Measurements from ENCODE around the gene LHX4. TPM values are rescaled to one million over a fixed set of nuclear protein-coding genes. Genes with fewer than 3 reads are reported as not detected.

Gene LHX4
- total RNA-seq, 5 donors from 2014 or later (not counting 1 experiment from before 2014, with no cell fraction given): 0.03 TPM; not detected in 3

- Histone ChIP-seq H3K36me3 (ENCODE audit: control insufficient read depth in 2 of 2, extremely low read depth in 1 of 2, insufficient read depth in 1 of 2, low read length in 1 of 2) (peaks cover 25 to 34% of the 10 kb centered on the region in 2 donors), H3K4me3 (ENCODE audit: control insufficient read depth in 1 of 2, extremely low read depth in 1 of 2, low read length in 1 of 2) (no peak overlapping the region), H3K4me1 (ENCODE audit: control insufficient read depth in 1 of 2, extremely low read depth in 1 of 2, insufficient read depth in 2 of 2, low read length in 2 of 2) (peaks cover 0 to 6% of the 10 kb centered on the region in 2 experiments), H3K27ac (ENCODE audit: low read length) (no peak overlapping the region), H3K9me3 (no peaks in the 10 kb centered on the region), H3K27me3 (replicated peaks in 1 of 2; ENCODE audit: control insufficient read depth in 2 of 2, extremely low read depth in 1 of 2, insufficient read depth in 2 of 2, low read length in 1 of 2) (no peaks in the 10 kb centered on the region)
- DNase-seq: no peak
- CTCF ChIA-PET: interaction anchor here in 1 of 2 donors (1.1 kb wide), 1 partner anchor 10 kb away, joined by 3 read pairs; no protein-coding TSS in a partner anchor
- no peak for ATAC-seq (replicated peaks in 1 of 4)
- H3K27ac Mint-ChIP-seq: no peak overlapping the region
- no peaks in the 10 kb centered on the region for H3K9me3 Mint-ChIP-seq
- POLR2A ChIA-PET: no interaction called here
- H3K4me3 Mint-ChIP-seq: no peak overlapping the region
- H3K27me3 Mint-ChIP-seq: no peaks in the 10 kb centered on the region
- H3K36me3 Mint-ChIP-seq: peaks cover 54% of the 10 kb centered on the region
- peaks cover 0 to 3% (median 0%) of the 10 kb centered on the region in 3 donors for H3K4me1 Mint-ChIP-seq
- WGBS (ENCODE audit: insufficient coverage): 97% methylated on average over 3 of the region's 5 CpGs
These were observed 44.8 kb upstream of the LHX4 start for GRCh38 chr1:180185281-180185680.

GRCh38 chr1:180185971-180186645 is 44.0 kb upstream of the LHX4 start:
- POLR2A ChIA-PET: no interaction called here
- Mint-ChIP-seq H3K4me3 (no peak overlapping the region), H3K27me3 (no peaks in the 10 kb centered on the region), H3K4me1 (peaks cover 0 to 6% (median 0%) of the 10 kb centered on the region in 3 donors), H3K27ac (no peak overlapping the region), H3K36me3 (peaks cover 59% of the 10 kb centered on the region), H3K9me3 (no peaks in the 10 kb centered on the region)
- DNase-seq: no peak
- H3K36me3 ChIP-seq (ENCODE audit: control insufficient read depth in 2 of 2, extremely low read depth in 1 of 2, insufficient read depth in 1 of 2, low read length in 1 of 2): peaks cover 27 to 39% of the 10 kb centered on the region in 2 donors
- 93% methylated on average over 8 of the region's 9 CpGs for WGBS (ENCODE audit: insufficient coverage)
- peaks cover 0 to 15% of the 10 kb centered on the region in 2 experiments for H3K4me1 ChIP-seq (ENCODE audit: control insufficient read depth in 1 of 2, extremely low read depth in 1 of 2, insufficient read depth in 2 of 2, low read length in 2 of 2)
- ATAC-seq (replicated peaks in 1 of 4): no peak
- H3K9me3 ChIP-seq: no peaks in the 10 kb centered on the region
- H3K27me3 ChIP-seq (replicated peaks in 1 of 2; ENCODE audit: control insufficient read depth in 2 of 2, extremely low read depth in 1 of 2, insufficient read depth in 2 of 2, low read length in 1 of 2): no peaks in the 10 kb centered on the region
- CTCF ChIA-PET: interaction anchor here in 1 of 2 donors (1.1 kb wide), 1 partner anchor 10 kb away, joined by 3 read pairs; no protein-coding TSS in a partner anchor
- no peak overlapping the region for H3K27ac ChIP-seq (ENCODE audit: low read length)
- no peak overlapping the region for H3K4me3 ChIP-seq (ENCODE audit: control insufficient read depth in 1 of 2, extremely low read depth in 1 of 2, low read length in 1 of 2)

- no peaks in the 10 kb centered on the region for H3K27me3 ChIP-seq (replicated peaks in 1 of 2; ENCODE audit: control insufficient read depth in 2 of 2, extremely low read depth in 1 of 2, insufficient read depth in 2 of 2, low read length in 1 of 2)
- H3K4me3 Mint-ChIP-seq: no peak overlapping the region
- no peak for DNase-seq
- H3K9me3 ChIP-seq: no peaks in the 10 kb centered on the region
- H3K36me3 ChIP-seq (ENCODE audit: control insufficient read depth in 2 of 2, extremely low read depth in 1 of 2, insufficient read depth in 1 of 2, low read length in 1 of 2): peaks cover 29 to 39% of the 10 kb centered on the region in 2 donors
- ChIA-PET POLR2A (interaction anchor here in 1 of 2 donors (0.6 kb wide), 1 partner anchor 352 kb away, joined by 3 read pairs; no protein-coding TSS in a partner anchor), CTCF (no interaction called here)
- no peak for ATAC-seq (replicated peaks in 1 of 4)
- H3K4me1 ChIP-seq (ENCODE audit: control insufficient read depth in 1 of 2, extremely low read depth in 1 of 2, insufficient read depth in 2 of 2, low read length in 2 of 2): peaks cover 0 to 22% of the 10 kb centered on the region in 2 experiments
- peaks cover 64% of the 10 kb centered on the region for H3K36me3 Mint-ChIP-seq
- no peaks in the 10 kb centered on the region for H3K27me3 Mint-ChIP-seq
- no peak overlapping the region for H3K27ac Mint-ChIP-seq
- no peak overlapping the region for H3K4me3 ChIP-seq (ENCODE audit: control insufficient read depth in 1 of 2, extremely low read depth in 1 of 2, low read length in 1 of 2)
- WGBS (ENCODE audit: insufficient coverage): 87% methylated on average over 7 of the region's 8 CpGs
- peaks cover 0 to 13% (median 2%) of the 10 kb centered on the region in 3 donors for H3K4me1 Mint-ChIP-seq
- H3K27ac ChIP-seq (ENCODE audit: low read length): no peak overlapping the region
- H3K9me3 Mint-ChIP-seq: no peaks in the 10 kb centered on the region
These were observed 43.2 kb upstream of the LHX4 start for GRCh38 chr1:180186831-180187230.

GRCh38 chr1:180187626-180188025 is 42.4 kb upstream of the LHX4 start:
- Mint-ChIP-seq H3K36me3 (peaks cover 62% of the 10 kb centered on the region), H3K9me3 (no peaks in the 10 kb centered on the region), H3K27me3 (no peaks in the 10 kb centered on the region), H3K27ac (no peak overlapping the region), H3K4me1 (peaks cover 5 to 21% (median 9%) of the 10 kb centered on the region in 3 donors), H3K4me3 (no peak overlapping the region)
- no peaks in the 10 kb centered on the region for H3K27me3 ChIP-seq (replicated peaks in 1 of 2; ENCODE audit: control insufficient read depth in 2 of 2, extremely low read depth in 1 of 2, insufficient read depth in 2 of 2, low read length in 1 of 2)
- DNase-seq (no peak), ATAC-seq (replicated peaks in 1 of 4) (no peak)
- no peak overlapping the region for H3K4me3 ChIP-seq (ENCODE audit: control insufficient read depth in 1 of 2, extremely low read depth in 1 of 2, low read length in 1 of 2)
- H3K9me3 ChIP-seq: no peaks in the 10 kb centered on the region
- peaks cover 0 to 29% of the 10 kb centered on the region in 2 experiments for H3K4me1 ChIP-seq (ENCODE audit: control insufficient read depth in 1 of 2, extremely low read depth in 1 of 2, insufficient read depth in 2 of 2, low read length in 2 of 2)
- CTCF ChIA-PET: interaction anchor here (0.5 to 1.9 kb wide), 3 partner anchors 9 to 324 kb away, joined by 3 to 6 read pairs (median 6); no protein-coding TSS in a partner anchor
- POLR2A ChIA-PET: interaction anchor here (0.6 kb wide), 2 partner anchors 28 to 352 kb away, joined by 3 read pairs; no protein-coding TSS in a partner anchor
- no peak overlapping the region for H3K27ac ChIP-seq (ENCODE audit: low read length)
- H3K36me3 ChIP-seq (ENCODE audit: control insufficient read depth in 2 of 2, extremely low read depth in 1 of 2, insufficient read depth in 1 of 2, low read length in 1 of 2): peaks cover 33 to 39% of the 10 kb centered on the region in 2 donors
- WGBS (ENCODE audit: insufficient coverage): 94% methylated on average over 3 of the region's 5 CpGs

- H3K9me3 Mint-ChIP-seq: no peaks in the 10 kb centered on the region
- POLR2A ChIA-PET: interaction anchor here in 1 of 2 donors (0.6 kb wide), 1 partner anchor 29 kb away, joined by 3 read pairs; no protein-coding TSS in a partner anchor
These were observed 42.0 kb upstream of the LHX4 start for GRCh38 chr1:180188091-180188506.

GRCh38 chr1:180188684-180189175 is 41.3 kb upstream of the LHX4 start:
- Mint-ChIP-seq H3K4me3 (no peak overlapping the region), H3K27ac (no peak overlapping the region), H3K4me1 (peaks cover 5 to 21% (median 9%) of the 10 kb centered on the region in 3 donors), H3K36me3 (peaks cover 68% of the 10 kb centered on the region), H3K27me3 (no peaks in the 10 kb centered on the region), H3K9me3 (no peaks in the 10 kb centered on the region)
- Histone ChIP-seq H3K27me3 (replicated peaks in 1 of 2; ENCODE audit: control insufficient read depth in 2 of 2, extremely low read depth in 1 of 2, insufficient read depth in 2 of 2, low read length in 1 of 2) (no peaks in the 10 kb centered on the region), H3K4me3 (ENCODE audit: control insufficient read depth in 1 of 2, extremely low read depth in 1 of 2, low read length in 1 of 2) (no peak overlapping the region), H3K27ac (ENCODE audit: low read length) (no peak overlapping the region), H3K9me3 (no peaks in the 10 kb centered on the region), H3K4me1 (ENCODE audit: control insufficient read depth in 1 of 2, extremely low read depth in 1 of 2, insufficient read depth in 2 of 2, low read length in 2 of 2) (peaks cover 0 to 29% of the 10 kb centered on the region in 2 experiments), H3K36me3 (ENCODE audit: control insufficient read depth in 2 of 2, extremely low read depth in 1 of 2, insufficient read depth in 1 of 2, low read length in 1 of 2) (peaks cover 33 to 38% of the 10 kb centered on the region in 2 donors)
- ChIA-PET CTCF (interaction anchor here (0.6 to 1.9 kb wide), 3 partner anchors 9 to 11 kb away, joined by 3 to 6 read pairs (median 4); no protein-coding TSS in a partner anchor), POLR2A (interaction anchor here in 1 of 2 donors (0.6 kb wide), 1 partner anchor 392 kb away, joined by 3 read pairs; no protein-coding TSS in a partner anchor)
- 85% methylated on average over 5 of the region's 8 CpGs for WGBS (ENCODE audit: insufficient coverage)
- ATAC-seq (replicated peaks in 1 of 4) (no peak), DNase-seq (no peak)

More at GRCh38 chr1:180188091-180188506, 42.0 kb upstream of the LHX4 start:
- Histone ChIP-seq H3K4me1 (ENCODE audit: control insufficient read depth in 1 of 2, extremely low read depth in 1 of 2, insufficient read depth in 2 of 2, low read length in 2 of 2) (peaks cover 0 to 29% of the 10 kb centered on the region in 2 experiments), H3K4me3 (ENCODE audit: control insufficient read depth in 1 of 2, extremely low read depth in 1 of 2, low read length in 1 of 2) (no peak overlapping the region), H3K36me3 (ENCODE audit: control insufficient read depth in 2 of 2, extremely low read depth in 1 of 2, insufficient read depth in 1 of 2, low read length in 1 of 2) (peaks cover 33 to 39% of the 10 kb centered on the region in 2 donors), H3K27me3 (replicated peaks in 1 of 2; ENCODE audit: control insufficient read depth in 2 of 2, extremely low read depth in 1 of 2, insufficient read depth in 2 of 2, low read length in 1 of 2) (no peaks in the 10 kb centered on the region), H3K9me3 (no peaks in the 10 kb centered on the region), H3K27ac (ENCODE audit: low read length) (no peak overlapping the region)
- CTCF ChIA-PET: interaction anchor here (0.6 to 1.9 kb wide), 3 partner anchors 9 to 226 kb away, joined by 3 to 6 read pairs (median 3); no protein-coding TSS in a partner anchor
- H3K27me3 Mint-ChIP-seq: no peaks in the 10 kb centered on the region
- DNase-seq: peak in 1 of 35 experiments; percentile 9
- peaks cover 5 to 21% (median 9%) of the 10 kb centered on the region in 3 donors for H3K4me1 Mint-ChIP-seq
- no peak overlapping the region for H3K27ac Mint-ChIP-seq
- peaks cover 67% of the 10 kb centered on the region for H3K36me3 Mint-ChIP-seq
- WGBS (ENCODE audit: insufficient coverage): 72% methylated on average over 8 of the region's 8 CpGs
- ATAC-seq (replicated peaks in 1 of 4): no peak
- H3K4me3 Mint-ChIP-seq: no peak overlapping the region
